NCI-H510A treated with DMSO at 0.1 percent for 48 hours (cell line): ENCODE measurements around the gene APEH.
"Not testable (repeated sequence)": the region's sequence is repeated elsewhere in the genome, so short reads cannot be mapped to it uniquely, and the experiment has no call there.

Source experiments
- DNase-seq: peaks from one replicate; lab custom pipeline; 2025; lab: John Stamatoyannopoulos, UW

Gene APEH

GRCh38 chr3:49668861-49669260, 5.3 kb upstream of the APEH start:
- DNase-seq = no peak

DNA sequence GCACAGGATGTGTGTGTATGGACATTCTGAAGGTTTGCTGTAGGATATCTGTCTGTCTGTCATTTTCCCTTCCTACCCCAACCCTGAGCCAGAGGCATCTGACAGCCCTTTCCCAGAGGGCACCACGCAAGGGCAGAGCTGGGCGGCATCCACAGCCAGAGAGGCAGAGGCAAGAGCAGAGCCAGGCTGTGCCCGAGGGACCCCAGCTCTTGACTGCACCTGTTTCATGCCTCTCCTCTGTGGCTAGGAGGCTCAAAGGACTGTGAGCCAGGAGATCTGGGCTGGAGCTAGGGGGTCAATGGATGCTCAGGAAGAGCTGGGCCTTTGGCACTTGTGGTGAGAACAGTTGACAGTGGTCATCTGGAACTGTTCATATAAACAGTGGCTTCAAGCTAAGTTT, 4.8 kb upstream of the APEH start:
- DNase-seq = no peak

- DNase-seq = no peak
Observed at GRCh38 chr3:49670940-49671290, 3.2 kb upstream of the APEH start.

- no peak for DNase-seq
Observed at GRCh38 chr3:49671291-49672288, 2.6 kb upstream of the APEH start.

DNA sequence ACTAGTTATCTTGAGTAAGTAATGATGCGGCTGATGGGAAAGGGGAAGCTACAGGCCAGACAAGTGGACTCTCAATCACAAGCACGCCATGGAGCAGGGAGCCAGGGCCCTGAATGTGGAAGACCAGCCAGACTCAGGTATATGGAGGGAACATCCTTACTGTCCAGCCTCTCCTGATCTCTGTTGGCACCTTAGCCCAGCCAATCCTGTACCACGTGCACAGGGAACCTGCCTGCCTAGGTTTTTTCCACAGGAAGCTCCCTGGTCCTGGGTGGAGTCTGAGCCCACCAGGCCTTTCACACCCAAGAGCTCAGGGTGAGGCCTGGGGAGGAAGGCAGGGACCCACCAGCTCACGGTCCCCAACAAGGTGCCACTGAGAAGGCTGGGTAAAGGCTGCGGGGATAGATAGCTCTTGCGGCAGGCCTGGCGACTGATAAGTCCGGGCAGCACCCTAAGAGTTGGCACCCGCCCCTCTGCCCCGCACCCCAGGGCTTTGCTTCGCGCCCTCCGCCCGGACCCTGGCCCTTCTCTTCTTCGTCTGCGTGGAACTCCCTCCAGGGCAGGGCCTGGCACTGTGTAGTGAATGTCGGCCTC, 933 bp upstream of the APEH start:
- DNase-seq = no peak

DNA sequence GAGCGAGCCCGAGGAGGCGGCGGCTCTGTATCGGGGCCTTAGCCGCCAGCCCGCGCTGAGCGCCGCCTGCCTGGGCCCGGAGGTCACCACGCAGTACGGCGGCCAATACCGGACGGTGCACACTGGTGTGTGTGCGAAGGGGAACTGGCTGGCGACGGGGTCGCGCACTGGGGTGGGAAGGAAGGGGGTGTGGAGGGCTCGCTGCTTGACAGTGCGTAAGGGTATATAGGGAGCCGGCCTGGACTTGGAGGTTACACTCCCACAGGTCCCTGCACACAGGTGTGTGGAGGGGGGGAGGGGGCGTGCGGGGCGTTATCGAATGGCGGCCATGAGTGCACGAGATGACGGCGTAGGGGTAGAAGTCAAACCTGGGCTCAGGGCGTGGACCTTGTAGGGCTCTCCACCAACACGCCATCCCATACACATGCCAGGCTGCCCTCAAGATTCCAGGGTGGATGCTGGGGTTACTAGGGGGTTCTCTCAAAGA, 389 bp downstream of the APEH start:
- DNase-seq = no peak

DNA sequence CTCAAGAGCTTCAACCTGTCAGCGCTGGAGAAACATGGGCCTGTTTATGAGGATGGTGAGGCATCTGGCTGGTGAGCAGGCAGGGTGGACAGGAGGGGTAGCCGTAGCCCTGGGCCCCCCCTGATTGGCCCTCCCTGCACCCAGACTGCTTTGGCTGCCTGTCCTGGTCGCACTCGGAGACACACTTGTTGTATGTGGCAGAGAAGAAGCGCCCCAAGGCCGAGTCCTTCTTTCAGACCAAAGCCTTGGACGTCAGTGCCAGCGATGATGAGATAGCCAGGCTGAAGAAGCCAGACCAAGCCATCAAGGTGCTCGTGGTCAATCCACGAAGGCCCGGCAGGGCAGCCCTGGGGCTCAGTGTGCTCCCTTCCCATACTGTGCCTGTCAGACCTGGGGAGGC, 1.8 kb downstream of the APEH start:
- DNase-seq = no peak

- DNase-seq = no peak
Observed at GRCh38 chr3:49680493-49681231, 6.5 kb downstream of the APEH start.

GRCh38 chr3:49681232-49681522, 7.0 kb downstream of the APEH start:
- no peak for DNase-seq

DNA sequence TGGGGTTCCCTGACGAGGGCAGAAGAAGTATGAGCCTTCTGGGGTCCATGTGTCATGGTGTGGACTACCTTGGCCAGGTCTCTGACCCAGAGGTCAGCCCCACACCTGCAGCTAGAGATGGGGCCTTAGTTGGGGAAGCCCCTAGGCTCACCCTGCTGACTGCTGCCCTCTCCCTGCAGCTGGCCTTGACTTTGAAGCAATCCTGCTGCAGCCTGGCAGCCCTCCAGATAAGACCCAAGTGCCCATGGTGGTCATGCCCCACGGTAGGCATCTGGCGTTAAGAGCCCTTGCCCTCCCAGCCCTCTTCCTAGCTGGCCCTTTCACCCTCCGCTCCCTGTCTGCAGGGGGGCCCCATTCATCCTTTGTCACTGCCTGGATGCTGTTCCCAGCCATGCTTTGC, 7.4 kb downstream of the APEH start:
- no peak for DNase-seq

GRCh38 chr3:49683162-49683561, 9.0 kb downstream of the APEH start:
- DNase-seq = no peak

DNA sequence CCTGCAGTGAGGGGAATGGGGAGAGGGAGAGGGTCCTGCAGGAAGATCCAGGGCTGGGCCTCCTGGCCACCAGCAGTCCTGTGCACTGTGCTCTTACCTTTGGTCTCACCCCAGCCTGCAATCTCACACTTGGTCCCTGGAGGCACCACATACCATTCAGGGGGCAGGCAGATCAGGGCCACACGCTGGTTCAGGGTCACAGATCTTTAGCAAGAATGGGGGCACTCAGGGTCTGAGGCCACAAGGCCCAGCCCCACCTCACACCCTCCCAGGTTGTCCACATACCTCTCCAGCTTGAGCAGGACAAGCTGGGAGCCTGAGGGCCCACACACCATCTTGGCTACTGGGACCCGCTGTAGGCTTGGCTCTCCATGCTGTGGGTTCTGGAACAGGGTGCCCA, 10.3 kb downstream of the APEH start:
- not testable (repeated sequence) for DNase-seq

GRCh38 chr3:49685103-49685502, 11.0 kb downstream of the APEH start:
- not testable (repeated sequence) for DNase-seq

- not testable (repeated sequence) for DNase-seq
Observed at GRCh38 chr3:49685846-49686245, 11.7 kb downstream of the APEH start.

- DNase-seq = not testable (repeated sequence)
Observed at GRCh38 chr3:49686346-49686745, 12.2 kb downstream of the APEH start.

- DNase-seq = not testable (repeated sequence)
Observed at GRCh38 chr3:49686769-49687423, 12.7 kb downstream of the APEH start.

DNA sequence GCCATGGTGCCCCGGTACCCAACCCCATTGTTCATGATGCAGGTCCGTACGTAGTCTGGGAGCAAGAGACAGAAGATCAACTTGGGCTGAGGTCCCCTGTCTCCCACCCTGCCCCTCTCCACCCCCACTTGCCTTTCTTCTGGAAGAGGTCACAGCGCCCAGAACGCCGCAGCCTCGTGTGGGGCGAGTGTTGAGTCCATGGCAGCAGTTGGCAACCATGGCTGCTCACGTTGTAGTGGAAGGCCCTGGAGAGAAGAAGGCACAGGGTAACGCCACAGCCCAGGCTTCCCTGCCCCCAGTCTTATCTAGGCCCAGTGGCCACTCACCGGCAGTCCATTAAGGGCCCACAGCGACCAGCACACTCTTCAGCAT, 13.3 kb downstream of the APEH start:
- not testable (repeated sequence) for DNase-seq

GRCh38 chr3:49688338-49689045, 14.3 kb downstream of the APEH start:
- DNase-seq = not testable (repeated sequence)

DNA sequence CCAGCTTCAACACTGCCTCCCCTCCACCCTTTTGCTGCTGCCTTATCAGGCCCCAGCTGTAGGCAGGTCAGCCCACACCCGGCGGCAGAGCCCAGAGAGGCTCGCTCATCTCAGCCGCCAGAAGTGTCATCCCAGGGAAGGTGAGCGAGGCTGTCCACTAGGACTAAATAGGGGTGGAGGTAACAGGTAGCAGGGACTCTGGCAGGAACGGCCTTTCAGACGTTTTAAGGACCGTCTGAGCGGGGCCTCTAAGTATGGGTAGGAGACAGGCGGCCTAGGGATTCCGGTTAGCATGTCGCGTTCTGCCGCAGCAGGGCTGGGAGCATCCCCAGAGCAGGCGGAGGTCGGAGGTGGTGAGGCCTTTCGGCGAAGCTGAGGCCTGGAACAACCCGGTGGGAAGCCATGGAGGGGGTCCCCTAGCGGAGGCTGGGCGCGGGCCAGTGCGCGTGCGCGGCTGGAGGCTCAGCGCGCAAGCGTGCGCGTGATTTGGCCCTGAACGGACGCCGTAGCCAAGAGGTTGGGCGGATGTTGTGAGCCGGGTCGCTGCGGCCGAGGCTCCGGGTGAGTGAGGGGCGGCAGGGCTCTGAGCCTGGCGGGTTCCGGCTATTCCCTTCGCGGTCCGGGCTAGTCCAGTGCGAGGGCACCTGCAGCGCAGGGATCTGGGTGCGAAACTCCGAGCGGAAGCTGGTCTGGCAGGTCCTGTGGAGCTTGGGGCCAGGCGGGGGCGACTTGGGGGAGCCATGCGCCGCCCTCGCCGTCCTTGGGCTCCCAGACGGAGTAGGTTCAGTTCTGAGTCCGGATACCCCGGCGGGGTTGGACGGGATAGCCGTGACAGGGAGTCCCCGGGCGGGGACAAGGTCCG, 15.1 kb downstream of the APEH start, which contains the start of the genes MST1 and RNF123:
MST1 (minus strand) TSS at position 429 of the 862 bp plus-strand sequence. CDS start 783 bp downstream, outside the sequence.
RNF123 (plus strand) TSS at position 512 of the 862 bp plus-strand sequence. CDS start 1,609 bp downstream, outside the sequence.
- no peak for DNase-seq

- DNase-seq = not testable (repeated sequence)
Observed at GRCh38 chr3:49689908-49690624, 15.9 kb downstream of the APEH start.
